Loucy (cell line): Measurements from ENCODE around the gene DIPK2A.

Source experiments
- EZH2phosphoT487 ChIP-seq: fragments of 200-600 bp; IDR thresholded peaks from 2 replicates; pipeline ENCODE4 v1.6.1; 2018; ENCODE audit warnings: antibody characterized with exemption, mild to moderate bottlenecking, moderate library complexity, borderline replicate concordance
- TF ChIP-seq, protein P1 (sequence below): fragments of 200-600 bp; sonication (generic); conservative IDR thresholded peaks from 2 replicates; pipeline ENCODE4 v1.5.1; 2014; ENCODE audit warnings: mild to moderate bottlenecking, antibody characterized with exemption, low read length

DNA sequence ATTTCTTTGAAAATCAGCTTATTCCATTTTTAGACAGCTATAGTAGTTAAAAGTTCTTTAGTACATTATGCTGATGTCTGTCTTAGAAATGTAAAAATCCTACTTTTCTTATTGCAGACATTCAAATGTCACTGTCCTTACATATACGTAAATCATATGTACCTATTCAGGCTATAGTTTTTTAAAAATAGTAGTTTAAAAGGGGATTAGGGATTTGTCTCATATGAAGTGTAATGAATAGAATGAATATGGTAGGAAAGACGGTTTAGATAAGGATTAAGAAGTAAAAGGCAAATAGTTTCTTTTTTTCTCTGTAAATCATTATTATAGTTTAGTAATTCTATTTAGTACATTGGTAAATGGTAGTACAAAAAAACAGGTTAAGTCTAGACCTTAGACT, 7.4 kb downstream of the DIPK2A start:
- TF ChIP-seq, protein P1, sequence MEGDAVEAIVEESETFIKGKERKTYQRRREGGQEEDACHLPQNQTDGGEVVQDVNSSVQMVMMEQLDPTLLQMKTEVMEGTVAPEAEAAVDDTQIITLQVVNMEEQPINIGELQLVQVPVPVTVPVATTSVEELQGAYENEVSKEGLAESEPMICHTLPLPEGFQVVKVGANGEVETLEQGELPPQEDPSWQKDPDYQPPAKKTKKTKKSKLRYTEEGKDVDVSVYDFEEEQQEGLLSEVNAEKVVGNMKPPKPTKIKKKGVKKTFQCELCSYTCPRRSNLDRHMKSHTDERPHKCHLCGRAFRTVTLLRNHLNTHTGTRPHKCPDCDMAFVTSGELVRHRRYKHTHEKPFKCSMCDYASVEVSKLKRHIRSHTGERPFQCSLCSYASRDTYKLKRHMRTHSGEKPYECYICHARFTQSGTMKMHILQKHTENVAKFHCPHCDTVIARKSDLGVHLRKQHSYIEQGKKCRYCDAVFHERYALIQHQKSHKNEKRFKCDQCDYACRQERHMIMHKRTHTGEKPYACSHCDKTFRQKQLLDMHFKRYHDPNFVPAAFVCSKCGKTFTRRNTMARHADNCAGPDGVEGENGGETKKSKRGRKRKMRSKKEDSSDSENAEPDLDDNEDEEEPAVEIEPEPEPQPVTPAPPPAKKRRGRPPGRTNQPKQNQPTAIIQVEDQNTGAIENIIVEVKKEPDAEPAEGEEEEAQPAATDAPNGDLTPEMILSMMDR = no peak
- TF ChIP-seq EZH2phosphoT487 = no peak
